ENCODE results near the gene MAB21L3. TPM values are rescaled to one million over a fixed set of nuclear protein-coding genes. Genes with fewer than 3 reads are reported as not detected.
"Not testable (repeated sequence)": the region's sequence is repeated elsewhere in the genome, so short reads cannot be mapped to it uniquely, and the experiment has no call there.

MAB21L3 gene
- total RNA-seq, 2 donors from 2014 or later = not detected

GRCh38 chr1:116133696-116134475 lies 22.7 kb downstream of the MAB21L3 start:
- no peak overlapping the region for H3K4me3 ChIP-seq
- no peak for TF ChIP-seq CTCF (IDR thresholded peaks at IDR 0.05)
- ATAC-seq (ENCODE audit: insufficient number of reproducible peaks, low FRiP score, low read depth) (no peak), DNase-seq (ENCODE audit: low spot score) (no peak)
- H3K36me3 ChIP-seq = no peaks in the 10 kb centered on the region
- H3K27me3 ChIP-seq (replicated peaks; ENCODE audit: insufficient read depth) = no peaks in the 10 kb centered on the region
- no peak overlapping the region for H3K27ac ChIP-seq
- no peaks in the 10 kb centered on the region for H3K4me1 ChIP-seq (ENCODE audit: control insufficient read depth in 1 of 2, low read depth in 2 of 2)
- no peaks in the 10 kb centered on the region for H3K9me3 ChIP-seq

GRCh38 chr1:116134476-116134773 lies 23.2 kb downstream of the MAB21L3 start:
- H3K27ac ChIP-seq = no peak overlapping the region
- no peaks in the 10 kb centered on the region for H3K36me3 ChIP-seq
- no peak for DNase-seq (ENCODE audit: low spot score)
- no peaks in the 10 kb centered on the region for H3K27me3 ChIP-seq (replicated peaks; ENCODE audit: insufficient read depth)
- ATAC-seq (ENCODE audit: insufficient number of reproducible peaks, low FRiP score, low read depth) = no peak
- no peak for TF ChIP-seq CTCF (IDR thresholded peaks at IDR 0.05)
- no peaks in the 10 kb centered on the region for H3K9me3 ChIP-seq
- H3K4me1 ChIP-seq (ENCODE audit: control insufficient read depth in 1 of 2, low read depth in 2 of 2) = no peaks in the 10 kb centered on the region
- H3K4me3 ChIP-seq = no peak overlapping the region

- H3K9me3 ChIP-seq = no peaks in the 10 kb centered on the region
- no peak for ATAC-seq (ENCODE audit: insufficient number of reproducible peaks, low FRiP score, low read depth)
- no peak overlapping the region for H3K4me3 ChIP-seq
- no peak for TF ChIP-seq CTCF (IDR thresholded peaks at IDR 0.05)
- no peaks in the 10 kb centered on the region for H3K27me3 ChIP-seq (replicated peaks; ENCODE audit: insufficient read depth)
- H3K27ac ChIP-seq = no peak overlapping the region
- no peak for DNase-seq (ENCODE audit: low spot score)
- H3K4me1 ChIP-seq (ENCODE audit: control insufficient read depth in 1 of 2, low read depth in 2 of 2) = no peaks in the 10 kb centered on the region
- H3K36me3 ChIP-seq = no peaks in the 10 kb centered on the region
These were observed 27.1 kb downstream of the MAB21L3 start for GRCh38 chr1:116138277-116138792.

- no peak overlapping the region for H3K27ac ChIP-seq
- no peak for TF ChIP-seq CTCF (IDR thresholded peaks at IDR 0.05)
- no peak for DNase-seq (ENCODE audit: low spot score)
- no peaks in the 10 kb centered on the region for H3K9me3 ChIP-seq
- H3K4me1 ChIP-seq (ENCODE audit: control insufficient read depth in 1 of 2, low read depth in 2 of 2) = no peaks in the 10 kb centered on the region
- no peaks in the 10 kb centered on the region for H3K27me3 ChIP-seq (replicated peaks; ENCODE audit: insufficient read depth)
- H3K36me3 ChIP-seq = no peaks in the 10 kb centered on the region
- H3K4me3 ChIP-seq = no peak overlapping the region
- no peak for ATAC-seq (ENCODE audit: insufficient number of reproducible peaks, low FRiP score, low read depth)
These were observed 28.5 kb downstream of the MAB21L3 start for GRCh38 chr1:116139592-116140134.

- Histone ChIP-seq H3K27ac (no peak overlapping the region), H3K36me3 (no peaks in the 10 kb centered on the region), H3K27me3 (replicated peaks; ENCODE audit: insufficient read depth) (no peaks in the 10 kb centered on the region), H3K9me3 (no peaks in the 10 kb centered on the region), H3K4me3 (no peak overlapping the region), H3K4me1 (ENCODE audit: control insufficient read depth in 1 of 2, low read depth in 2 of 2) (no peaks in the 10 kb centered on the region)
- DNase-seq (ENCODE audit: low spot score) (no peak), ATAC-seq (ENCODE audit: insufficient number of reproducible peaks, low FRiP score, low read depth) (no peak)
- no peak for TF ChIP-seq CTCF (IDR thresholded peaks at IDR 0.05)
These were observed 33.0 kb downstream of the MAB21L3 start for GRCh38 chr1:116144151-116144550.

- not testable (repeated sequence) for H3K27ac ChIP-seq; H3K9me3 ChIP-seq; H3K36me3 ChIP-seq; H3K4me3 ChIP-seq; DNase-seq (ENCODE audit: low spot score); H3K4me1 ChIP-seq (ENCODE audit: control insufficient read depth in 1 of 2, low read depth in 2 of 2); H3K27me3 ChIP-seq (replicated peaks; ENCODE audit: insufficient read depth); ATAC-seq (ENCODE audit: insufficient number of reproducible peaks, low FRiP score, low read depth)
These were observed 35.4 kb downstream of the MAB21L3 start for GRCh38 chr1:116146447-116147113.

All from thoracic aorta (tissue), 2 donors.